Smooth muscle cell (in vitro differentiated cells): ENCODE results near the gene ZBTB7A. TPM values are rescaled to one million over a fixed set of nuclear protein-coding genes. Genes with fewer than 3 reads are reported as not detected.

ENCODE experiments used
- polyA plus RNA-seq: library from polyadenylated mRNA; unstranded; fragments of >200 nt; fragmentation: Nextera tagmentation; extraction: Ambion mirVana; gene quantifications from 2 replicates; pipeline ENCODE4 v1.2.1, GENCODE V29; 2016
- total RNA-seq: library from RNA; depleted of rRNA; stranded (reverse); fragments of >200 nt; gene quantifications from 2 replicates; pipeline ENCODE4 v1.2.3, GENCODE V29; 2014

The ZBTB7A gene
- total and polyA plus RNA-seq, 2 experiments from 2014 or later = 13.3 to 36.0 TPM

Other genes starting within 250 kb of the ZBTB7A start
- gene ZFR2, start 197.9 kb downstream of the ZBTB7A start, total RNA-seq = 0.54 and 1.4 TPM in 2 replicates
- gene ZFR2, start 197.9 kb downstream of the ZBTB7A start, polyA plus RNA-seq = 1.8 and 4.8 TPM in 2 replicates
- gene ATCAY, start 186.2 kb downstream of the ZBTB7A start, total RNA-seq = 0.09 and 0.31 TPM in 2 replicates
- gene ATCAY, start 186.2 kb downstream of the ZBTB7A start, polyA plus RNA-seq = 0.28 and 1.1 TPM in 2 replicates
- gene NMRK2, start 133.8 kb downstream of the ZBTB7A start, total RNA-seq = not detected in 2 replicates
- gene NMRK2, start 133.8 kb downstream of the ZBTB7A start, polyA plus RNA-seq = not detected in 2 replicates
- 76.4 and 82.9 TPM in 2 replicates for gene DAPK3, start 95.8 kb downstream of the ZBTB7A start, total RNA-seq
- gene DAPK3, start 95.8 kb downstream of the ZBTB7A start, polyA plus RNA-seq = 113 and 120 TPM in 2 replicates
- gene EEF2, start 81.4 kb downstream of the ZBTB7A start, total RNA-seq = 870 and 903 TPM in 2 replicates
- gene EEF2, start 81.4 kb downstream of the ZBTB7A start, polyA plus RNA-seq = 365 and 474 TPM in 2 replicates
- gene PIAS4, start 59.2 kb downstream of the ZBTB7A start, total RNA-seq = 15.6 and 17.3 TPM in 2 replicates
- gene PIAS4, start 59.2 kb downstream of the ZBTB7A start, polyA plus RNA-seq = 8.1 and 14.0 TPM in 2 replicates
- 79.1 and 90.1 TPM in 2 replicates for gene MAP2K2, start 57.2 kb upstream of the ZBTB7A start, total RNA-seq
- 186 and 193 TPM in 2 replicates for gene MAP2K2, start 57.2 kb upstream of the ZBTB7A start, polyA plus RNA-seq
- not detected in 2 replicates for gene CREB3L3, start 86.7 kb upstream of the ZBTB7A start, total RNA-seq
- not detected in 2 replicates for gene CREB3L3, start 86.7 kb upstream of the ZBTB7A start, polyA plus RNA-seq
- gene SIRT6, start 115.7 kb upstream of the ZBTB7A start, total RNA-seq = 14.2 and 14.5 TPM in 2 replicates
- 9.2 and 9.4 TPM in 2 replicates for gene SIRT6, start 115.7 kb upstream of the ZBTB7A start, polyA plus RNA-seq
- gene ANKRD24, start 115.8 kb upstream of the ZBTB7A start, total RNA-seq = 0.09 TPM in 1 of 2 replicates, not detected in the other
- 0.70 and 1.5 TPM in 2 replicates for gene ANKRD24, start 115.8 kb upstream of the ZBTB7A start, polyA plus RNA-seq
- 0.18 and 0.40 TPM in 2 replicates for gene EBI3, start 162.6 kb upstream of the ZBTB7A start, total RNA-seq
- gene EBI3, start 162.6 kb upstream of the ZBTB7A start, polyA plus RNA-seq = 3.3 and 3.9 TPM in 2 replicates
- gene YJU2, start 180.2 kb upstream of the ZBTB7A start, total RNA-seq = 8.7 and 11.6 TPM in 2 replicates
- gene YJU2, start 180.2 kb upstream of the ZBTB7A start, polyA plus RNA-seq = 12.0 and 16.6 TPM in 2 replicates
- not detected in 2 replicates for gene SHD, start 212.4 kb upstream of the ZBTB7A start, total RNA-seq
- gene SHD, start 212.4 kb upstream of the ZBTB7A start, polyA plus RNA-seq = not detected in 2 replicates
- gene TMIGD2, start 235.5 kb upstream of the ZBTB7A start, total RNA-seq = not detected in 2 replicates
- not detected in 2 replicates for gene TMIGD2, start 235.5 kb upstream of the ZBTB7A start, polyA plus RNA-seq
- gene FSD1, start 237.7 kb upstream of the ZBTB7A start, total RNA-seq = 6.9 and 9.9 TPM in 2 replicates
- gene FSD1, start 237.7 kb upstream of the ZBTB7A start, polyA plus RNA-seq = 16.0 and 16.5 TPM in 2 replicates